Glomerular visceral epithelial cell (primary cell): ENCODE measurements around the gene SH3RF2.
A peak's percentile ranks its signal among the peaks of the same experiment; 100 is the strongest.
"Not testable (repeated sequence)": the region's sequence is repeated elsewhere in the genome, so short reads cannot be mapped to it uniquely, and the experiment has no call there.

Experiments used
- DNase-seq: peaks from one replicate; pipeline ENCODE4 v3.0.0-alpha.2; 2016; ENCODE audit errors: extremely low spot score

Gene SH3RF2

GRCh38 chr5:145936401-145937131 lies at the start of gene SH3RF2:
SH3RF2 (plus strand) TSS chr5:145936578; CDS start chr5:145937929, 1,351 bp downstream.
- DNase-seq, result peak; percentile 85

- DNase-seq, result no peak
Measured at GRCh38 chr5:145887217-145887616, 49.2 kb upstream of the SH3RF2 start.

GRCh38 chr5:145887976-145888574 lies 48.3 kb upstream of the SH3RF2 start:
- DNase-seq, result peak; percentile 56

GRCh38 chr5:145889611-145890010 lies 46.8 kb upstream of the SH3RF2 start:
- DNase-seq, result no peak

GRCh38 chr5:145891378-145891777 lies 45.0 kb upstream of the SH3RF2 start:
- not testable (repeated sequence) for DNase-seq

GRCh38 chr5:145898171-145898570 lies 38.2 kb upstream of the SH3RF2 start:
- no peak for DNase-seq

- DNase-seq, result no peak
Measured at GRCh38 chr5:145902421-145902820, 34.0 kb upstream of the SH3RF2 start.

- DNase-seq, result no peak
Measured at GRCh38 chr5:145903113-145903512, 33.3 kb upstream of the SH3RF2 start.

GRCh38 chr5:145903867-145904266 lies 32.5 kb upstream of the SH3RF2 start:
- DNase-seq, result no peak

- DNase-seq, result no peak
Measured at GRCh38 chr5:145904743-145905142, 31.6 kb upstream of the SH3RF2 start.

- DNase-seq, result no peak
Measured at GRCh38 chr5:145906401-145906800, 30.0 kb upstream of the SH3RF2 start.

GRCh38 chr5:145908206-145908960 lies 28.0 kb upstream of the SH3RF2 start:
- DNase-seq, result peak; percentile 13

GRCh38 chr5:145911164-145911563 lies 25.2 kb upstream of the SH3RF2 start:
- DNase-seq, result no peak

GRCh38 chr5:145912019-145912418 lies 24.4 kb upstream of the SH3RF2 start:
- DNase-seq, result no peak

GRCh38 chr5:145912594-145912993 lies 23.8 kb upstream of the SH3RF2 start:
- no peak for DNase-seq

GRCh38 chr5:145913701-145914100 lies 22.7 kb upstream of the SH3RF2 start:
- DNase-seq, result no peak

- no peak for DNase-seq
Measured at GRCh38 chr5:145915970-145916638, 20.3 kb upstream of the SH3RF2 start.

GRCh38 chr5:145917288-145917687 lies 19.1 kb upstream of the SH3RF2 start:
- DNase-seq, result no peak

GRCh38 chr5:145918397-145918796 lies 18.0 kb upstream of the SH3RF2 start:
- no peak for DNase-seq

- no peak for DNase-seq
Measured at GRCh38 chr5:145919413-145919812, 17.0 kb upstream of the SH3RF2 start.

- no peak for DNase-seq
Measured at GRCh38 chr5:145920542-145921210, 15.7 kb upstream of the SH3RF2 start.

- DNase-seq, result peak; percentile 42
Measured at GRCh38 chr5:145921211-145921610, 15.2 kb upstream of the SH3RF2 start.
